ENCODE results near the gene RUFY1. TPM values are rescaled to one million over a fixed set of nuclear protein-coding genes. Genes with fewer than 3 reads are reported as not detected.
A peak's percentile ranks its signal among the peaks of the same experiment; 100 is the strongest.

The RUFY1 gene
- total and polyA plus RNA-seq, 9 of the 15 experiments (the other 6 are each of a cell fraction or from before 2014, with no cell fraction given), result 5.0 to 41.7 (median 29.6) TPM

DNA sequence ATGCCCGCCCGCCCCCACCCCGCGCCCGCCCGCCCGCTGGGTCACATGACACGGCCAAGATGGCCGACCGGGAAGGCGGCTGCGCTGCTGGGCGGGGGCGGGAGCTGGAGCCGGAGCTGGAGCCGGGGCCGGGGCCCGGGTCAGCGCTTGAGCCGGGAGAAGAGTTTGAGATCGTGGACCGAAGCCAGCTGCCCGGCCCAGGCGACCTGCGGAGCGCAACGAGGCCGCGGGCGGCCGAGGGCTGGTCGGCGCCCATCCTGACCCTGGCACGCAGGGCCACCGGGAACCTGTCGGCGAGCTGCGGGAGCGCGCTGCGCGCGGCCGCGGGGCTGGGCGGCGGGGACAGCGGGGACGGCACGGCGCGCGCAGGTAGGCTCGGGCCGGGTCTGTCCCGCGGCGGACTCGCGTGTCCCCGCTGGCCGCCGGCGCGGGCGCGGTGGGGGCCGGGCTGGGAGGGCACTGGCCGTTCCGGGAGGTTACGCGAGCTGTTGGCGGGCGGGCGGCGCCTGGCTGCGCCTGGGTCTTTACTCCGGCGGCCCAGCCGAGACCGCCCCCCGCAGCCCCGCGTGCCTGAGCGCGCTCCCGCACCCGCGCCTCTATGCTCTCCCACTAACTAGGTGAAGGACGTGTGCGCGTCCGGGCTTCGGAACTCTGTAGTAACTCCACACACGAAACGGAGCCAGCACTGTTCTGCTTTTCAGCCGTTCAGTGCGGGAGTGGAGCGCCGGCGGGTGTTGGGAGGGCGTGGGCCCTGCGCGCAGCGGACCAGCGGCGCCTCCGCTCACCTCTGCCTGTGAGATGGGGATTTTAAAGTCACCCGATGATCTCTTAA, at the start of gene RUFY1 (continued):
- TF ChIP-seq BACH1 (tag; IDR thresholded peaks at IDR 0.05) (0 out of 2 replicates have a peak, but pooled peaks have one; percentile 19), CBX1 (IDR thresholded peaks at IDR 0.05; ENCODE audit: low read depth) (peak; percentile 68; the same call in 1 of the 2 replicates), ETV6 (IDR thresholded peaks at IDR 0.05; ENCODE audit: borderline replicate concordance in 1 of 2, low read depth in 2 of 2, low read length in 1 of 2) (no peak), ETV6 (CRISPR knock-in tag; IDR thresholded peaks at IDR 0.05; ENCODE audit: borderline replicate concordance) (no peak), ZNF695 (CRISPR knock-in tag; IDR thresholded peaks at IDR 0.05) (peak; percentile 44; the same call in 1 of the 2 replicates), NR4A1 (CRISPR knock-in tag; IDR thresholded peaks at IDR 0.05) (0 out of 2 replicates have a peak, but pooled peaks have one; percentile 63), NR4A1 (tag; IDR thresholded peaks at IDR 0.05) (0 out of 2 replicates have a peak, but pooled peaks have one; percentile 23), RAD51 (IDR thresholded peaks at IDR 0.05; ENCODE audit: borderline replicate concordance, low read depth) (peak; percentile 49; the same call in 1 of the 2 replicates), FOSL1 (tag; conservative IDR thresholded peaks at IDR 0.05) (peak; percentile 31), RB1 (IDR thresholded peaks at IDR 0.05; ENCODE audit: low read depth) (peak; percentile 74), XRCC3 (IDR thresholded peaks at IDR 0.05) (no peak)
- TF ChIP-seq, protein P1, sequence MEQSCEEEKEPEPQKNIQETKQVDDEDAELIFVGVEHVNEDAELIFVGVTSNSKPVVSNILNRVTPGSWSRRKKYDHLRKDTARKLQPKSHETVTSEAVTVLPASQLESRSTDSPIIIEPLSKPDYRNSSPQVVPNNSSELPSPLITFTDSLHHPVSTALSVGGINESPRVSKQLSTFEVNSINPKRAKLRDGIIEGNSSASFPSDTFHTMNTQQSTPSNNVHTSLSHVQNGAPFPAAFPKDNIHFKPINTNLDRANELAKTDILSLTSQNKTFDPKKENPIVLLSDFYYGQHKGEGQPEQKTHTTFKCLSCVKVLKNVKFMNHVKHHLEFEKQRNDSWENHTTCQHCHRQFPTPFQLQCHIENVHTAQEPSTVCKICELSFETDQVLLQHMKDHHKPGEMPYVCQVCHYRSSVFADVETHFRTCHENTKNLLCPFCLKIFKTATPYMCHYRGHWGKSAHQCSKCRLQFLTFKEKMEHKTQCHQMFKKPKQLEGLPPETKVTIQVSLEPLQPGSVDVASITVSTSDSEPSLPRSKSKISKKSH (CRISPR knock-in tag; IDR thresholded peaks at IDR 0.05), result no peak
- TF ChIP-seq, protein P2, sequence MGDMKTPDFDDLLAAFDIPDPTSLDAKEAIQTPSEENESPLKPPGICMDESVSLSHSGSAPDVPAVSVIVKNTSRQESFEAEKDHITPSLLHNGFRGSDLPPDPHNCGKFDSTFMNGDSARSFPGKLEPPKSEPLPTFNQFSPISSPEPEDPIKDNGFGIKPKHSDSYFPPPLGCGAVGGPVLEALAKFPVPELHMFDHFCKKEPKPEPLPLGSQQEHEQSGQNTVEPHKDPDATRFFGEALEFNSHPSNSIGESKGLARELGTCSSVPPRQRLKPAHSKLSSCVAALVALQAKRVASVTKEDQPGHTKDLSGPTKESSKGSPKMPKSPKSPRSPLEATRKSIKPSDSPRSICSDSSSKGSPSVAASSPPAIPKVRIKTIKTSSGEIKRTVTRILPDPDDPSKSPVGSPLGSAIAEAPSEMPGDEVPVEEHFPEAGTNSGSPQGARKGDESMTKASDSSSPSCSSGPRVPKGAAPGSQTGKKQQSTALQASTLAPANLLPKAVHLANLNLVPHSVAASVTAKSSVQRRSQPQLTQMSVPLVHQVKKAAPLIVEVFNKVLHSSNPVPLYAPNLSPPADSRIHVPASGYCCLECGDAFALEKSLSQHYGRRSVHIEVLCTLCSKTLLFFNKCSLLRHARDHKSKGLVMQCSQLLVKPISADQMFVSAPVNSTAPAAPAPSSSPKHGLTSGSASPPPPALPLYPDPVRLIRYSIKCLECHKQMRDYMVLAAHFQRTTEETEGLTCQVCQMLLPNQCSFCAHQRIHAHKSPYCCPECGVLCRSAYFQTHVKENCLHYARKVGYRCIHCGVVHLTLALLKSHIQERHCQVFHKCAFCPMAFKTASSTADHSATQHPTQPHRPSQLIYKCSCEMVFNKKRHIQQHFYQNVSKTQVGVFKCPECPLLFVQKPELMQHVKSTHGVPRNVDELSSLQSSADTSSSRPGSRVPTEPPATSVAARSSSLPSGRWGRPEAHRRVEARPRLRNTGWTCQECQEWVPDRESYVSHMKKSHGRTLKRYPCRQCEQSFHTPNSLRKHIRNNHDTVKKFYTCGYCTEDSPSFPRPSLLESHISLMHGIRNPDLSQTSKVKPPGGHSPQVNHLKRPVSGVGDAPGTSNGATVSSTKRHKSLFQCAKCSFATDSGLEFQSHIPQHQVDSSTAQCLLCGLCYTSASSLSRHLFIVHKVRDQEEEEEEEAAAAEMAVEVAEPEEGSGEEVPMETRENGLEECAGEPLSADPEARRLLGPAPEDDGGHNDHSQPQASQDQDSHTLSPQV (IDR thresholded peaks at IDR 0.05), result peak; percentile 40; the same call in 1 of the 2 replicates
- TF ChIP-seq, protein P3, sequence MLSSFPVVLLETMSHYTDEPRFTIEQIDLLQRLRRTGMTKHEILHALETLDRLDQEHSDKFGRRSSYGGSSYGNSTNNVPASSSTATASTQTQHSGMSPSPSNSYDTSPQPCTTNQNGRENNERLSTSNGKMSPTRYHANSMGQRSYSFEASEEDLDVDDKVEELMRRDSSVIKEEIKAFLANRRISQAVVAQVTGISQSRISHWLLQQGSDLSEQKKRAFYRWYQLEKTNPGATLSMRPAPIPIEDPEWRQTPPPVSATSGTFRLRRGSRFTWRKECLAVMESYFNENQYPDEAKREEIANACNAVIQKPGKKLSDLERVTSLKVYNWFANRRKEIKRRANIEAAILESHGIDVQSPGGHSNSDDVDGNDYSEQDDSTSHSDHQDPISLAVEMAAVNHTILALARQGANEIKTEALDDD (IDR thresholded peaks at IDR 0.05), result peak; percentile 13; the same call in 1 of the 2 replicates
- TF ChIP-seq, protein P4, sequence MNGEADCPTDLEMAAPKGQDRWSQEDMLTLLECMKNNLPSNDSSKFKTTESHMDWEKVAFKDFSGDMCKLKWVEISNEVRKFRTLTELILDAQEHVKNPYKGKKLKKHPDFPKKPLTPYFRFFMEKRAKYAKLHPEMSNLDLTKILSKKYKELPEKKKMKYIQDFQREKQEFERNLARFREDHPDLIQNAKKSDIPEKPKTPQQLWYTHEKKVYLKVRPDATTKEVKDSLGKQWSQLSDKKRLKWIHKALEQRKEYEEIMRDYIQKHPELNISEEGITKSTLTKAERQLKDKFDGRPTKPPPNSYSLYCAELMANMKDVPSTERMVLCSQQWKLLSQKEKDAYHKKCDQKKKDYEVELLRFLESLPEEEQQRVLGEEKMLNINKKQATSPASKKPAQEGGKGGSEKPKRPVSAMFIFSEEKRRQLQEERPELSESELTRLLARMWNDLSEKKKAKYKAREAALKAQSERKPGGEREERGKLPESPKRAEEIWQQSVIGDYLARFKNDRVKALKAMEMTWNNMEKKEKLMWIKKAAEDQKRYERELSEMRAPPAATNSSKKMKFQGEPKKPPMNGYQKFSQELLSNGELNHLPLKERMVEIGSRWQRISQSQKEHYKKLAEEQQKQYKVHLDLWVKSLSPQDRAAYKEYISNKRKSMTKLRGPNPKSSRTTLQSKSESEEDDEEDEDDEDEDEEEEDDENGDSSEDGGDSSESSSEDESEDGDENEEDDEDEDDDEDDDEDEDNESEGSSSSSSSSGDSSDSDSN (IDR thresholded peaks at IDR 0.05; ENCODE audit: borderline replicate concordance in 1 of 2, low read depth in 2 of 2, low read length in 2 of 2), result 0 out of 4 replicates have a peak, but pooled peaks of 1 of the 2 experiments have one; percentile 5
